ENCODE measurements around the gene EIPR1. TPM values are rescaled to one million over a fixed set of nuclear protein-coding genes. Genes with fewer than 3 reads are reported as not detected.

EIPR1 gene
- total and polyA plus RNA-seq, 9 donors: 6.6 to 16.6 (median 8.9) TPM

DNA sequence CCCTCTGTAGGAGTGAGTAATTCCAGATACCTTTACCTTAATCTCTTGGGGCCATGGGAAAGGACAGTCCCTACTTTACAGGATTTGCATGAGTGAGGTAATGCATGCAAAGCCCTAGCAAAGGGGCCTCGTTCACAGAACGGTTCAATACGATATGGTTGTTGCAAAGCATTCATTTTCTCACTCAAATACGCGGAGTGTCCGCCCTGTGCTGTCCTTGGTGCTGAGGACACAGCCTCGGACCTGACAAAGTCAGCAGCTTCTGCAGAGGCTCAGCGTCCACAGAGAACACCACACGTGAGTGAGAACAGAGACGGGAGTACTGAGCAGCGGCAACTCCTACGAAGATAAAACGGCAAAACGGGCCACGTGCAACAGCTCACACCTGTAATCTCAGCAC is 125.7 kb downstream of the EIPR1 start:
- H3K27ac ChIP-seq: no peak overlapping the region
- no peak overlapping the region for H3K4me3 ChIP-seq
- DNase-seq: no peak
- intact Hi-C loops (cut with DNase I): no loop called here
- no peaks in the 10 kb centered on the region for H3K27me3 ChIP-seq
- no peaks in the 10 kb centered on the region for H3K36me3 ChIP-seq
- no peak for TF ChIP-seq EP300 (IDR thresholded peaks at IDR 0.05)
- TF ChIP-seq, protein P1, sequence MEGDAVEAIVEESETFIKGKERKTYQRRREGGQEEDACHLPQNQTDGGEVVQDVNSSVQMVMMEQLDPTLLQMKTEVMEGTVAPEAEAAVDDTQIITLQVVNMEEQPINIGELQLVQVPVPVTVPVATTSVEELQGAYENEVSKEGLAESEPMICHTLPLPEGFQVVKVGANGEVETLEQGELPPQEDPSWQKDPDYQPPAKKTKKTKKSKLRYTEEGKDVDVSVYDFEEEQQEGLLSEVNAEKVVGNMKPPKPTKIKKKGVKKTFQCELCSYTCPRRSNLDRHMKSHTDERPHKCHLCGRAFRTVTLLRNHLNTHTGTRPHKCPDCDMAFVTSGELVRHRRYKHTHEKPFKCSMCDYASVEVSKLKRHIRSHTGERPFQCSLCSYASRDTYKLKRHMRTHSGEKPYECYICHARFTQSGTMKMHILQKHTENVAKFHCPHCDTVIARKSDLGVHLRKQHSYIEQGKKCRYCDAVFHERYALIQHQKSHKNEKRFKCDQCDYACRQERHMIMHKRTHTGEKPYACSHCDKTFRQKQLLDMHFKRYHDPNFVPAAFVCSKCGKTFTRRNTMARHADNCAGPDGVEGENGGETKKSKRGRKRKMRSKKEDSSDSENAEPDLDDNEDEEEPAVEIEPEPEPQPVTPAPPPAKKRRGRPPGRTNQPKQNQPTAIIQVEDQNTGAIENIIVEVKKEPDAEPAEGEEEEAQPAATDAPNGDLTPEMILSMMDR (IDR thresholded peaks at IDR 0.05): no peak
- TF ChIP-seq POLR2A (IDR thresholded peaks at IDR 0.05): no peak
- no peaks in the 10 kb centered on the region for H3K4me1 ChIP-seq (ENCODE audit: insufficient read depth)
- H3K9me3 ChIP-seq: peaks cover 0 to 7% of the 10 kb centered on the region in 2 donors
- WGBS, 3 donors: 10 to 29% (median 16%) methylated on average over 15 of the region's 15 CpGs

DNA sequence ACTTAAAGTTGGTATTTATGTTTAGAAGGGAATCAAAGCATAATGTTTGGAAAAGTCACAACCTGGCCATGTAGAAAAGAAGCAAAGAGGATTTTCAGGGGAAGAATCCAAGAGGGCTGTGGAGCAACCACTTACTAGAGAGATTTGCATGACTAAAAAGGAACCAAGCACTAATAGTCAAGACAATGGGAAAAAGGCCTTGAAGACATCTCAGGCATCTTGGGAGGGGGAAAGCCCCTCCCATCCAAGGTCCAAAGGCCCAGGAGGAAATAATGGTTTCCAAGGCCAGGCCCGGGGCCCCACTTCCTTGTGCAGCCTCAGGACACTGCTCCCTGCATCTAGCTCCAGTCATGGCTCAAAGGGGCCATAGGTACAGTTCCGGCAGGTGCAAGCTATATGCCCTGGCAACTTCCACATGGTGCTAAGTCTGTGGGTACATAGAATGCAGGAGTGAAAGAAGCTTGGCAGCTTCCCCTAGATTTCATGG is 128.1 kb downstream of the EIPR1 start:
- Histone ChIP-seq H3K4me3 (no peak overlapping the region), H3K36me3 (no peaks in the 10 kb centered on the region), H3K27ac (no peak overlapping the region), H3K4me1 (ENCODE audit: insufficient read depth) (no peaks in the 10 kb centered on the region), H3K9me3 (peaks cover 0 to 7% of the 10 kb centered on the region in 2 donors), H3K27me3 (no peaks in the 10 kb centered on the region)
- intact Hi-C loops (cut with DNase I): no loop called here
- TF ChIP-seq, protein P1 (IDR thresholded peaks at IDR 0.05): no peak
- TF ChIP-seq POLR2A (IDR thresholded peaks at IDR 0.05): no peak
- TF ChIP-seq EP300 (IDR thresholded peaks at IDR 0.05): no peak
- no peak for DNase-seq
- 89 to 97% (median 93%) methylated on average over 2 of the region's 2 CpGs for WGBS, 3 donors

DNA sequence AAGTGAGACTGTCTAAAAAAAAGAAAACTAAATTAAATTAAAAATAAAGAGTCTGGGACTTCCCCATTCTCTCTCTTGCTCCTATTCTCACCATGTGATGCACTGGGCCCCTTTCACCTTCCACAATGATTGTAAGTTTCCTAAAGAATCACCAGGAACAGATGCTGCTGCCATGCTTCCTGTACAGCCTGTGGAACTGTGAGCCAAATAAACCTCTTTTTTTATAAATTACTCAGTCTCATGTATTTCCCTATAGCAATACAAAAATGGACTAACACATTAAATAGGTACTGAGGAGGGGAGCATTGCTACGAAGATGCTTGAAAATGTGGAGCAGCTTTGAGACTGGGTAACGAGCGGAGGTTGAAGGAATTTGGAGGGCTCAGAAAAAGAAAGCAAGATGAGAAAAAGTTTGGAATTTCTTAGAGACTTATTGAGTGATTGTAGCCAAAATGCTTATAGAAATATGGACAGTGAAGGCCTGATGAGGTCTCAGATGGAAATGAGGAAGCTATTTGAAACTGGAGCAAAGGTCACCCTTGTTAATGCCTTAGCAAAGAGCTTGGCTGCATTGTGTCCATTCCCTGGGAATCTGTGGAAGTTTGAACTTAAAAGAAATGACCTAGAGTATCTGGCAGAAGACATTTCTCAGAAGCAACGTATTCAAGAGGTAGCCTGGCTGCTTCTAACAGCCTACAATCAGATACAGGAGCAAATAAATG is 128.7 kb downstream of the EIPR1 start:
- H3K9me3 ChIP-seq: peaks cover 0 to 7% of the 10 kb centered on the region in 2 donors
- DNase-seq: no peak
- H3K27ac ChIP-seq: no peak overlapping the region
- no peak overlapping the region for H3K4me3 ChIP-seq
- intact Hi-C loops (cut with DNase I): no loop called here
- H3K27me3 ChIP-seq: no peaks in the 10 kb centered on the region
- no peaks in the 10 kb centered on the region for H3K4me1 ChIP-seq (ENCODE audit: insufficient read depth)
- 88 to 94% (median 91%) methylated on average over 4 of the region's 4 CpGs for WGBS, 3 donors
- TF ChIP-seq, protein P1 (IDR thresholded peaks at IDR 0.05): no peak
- TF ChIP-seq EP300 (IDR thresholded peaks at IDR 0.05) (no peak), POLR2A (IDR thresholded peaks at IDR 0.05) (no peak)
- H3K36me3 ChIP-seq: no peaks in the 10 kb centered on the region

DNA sequence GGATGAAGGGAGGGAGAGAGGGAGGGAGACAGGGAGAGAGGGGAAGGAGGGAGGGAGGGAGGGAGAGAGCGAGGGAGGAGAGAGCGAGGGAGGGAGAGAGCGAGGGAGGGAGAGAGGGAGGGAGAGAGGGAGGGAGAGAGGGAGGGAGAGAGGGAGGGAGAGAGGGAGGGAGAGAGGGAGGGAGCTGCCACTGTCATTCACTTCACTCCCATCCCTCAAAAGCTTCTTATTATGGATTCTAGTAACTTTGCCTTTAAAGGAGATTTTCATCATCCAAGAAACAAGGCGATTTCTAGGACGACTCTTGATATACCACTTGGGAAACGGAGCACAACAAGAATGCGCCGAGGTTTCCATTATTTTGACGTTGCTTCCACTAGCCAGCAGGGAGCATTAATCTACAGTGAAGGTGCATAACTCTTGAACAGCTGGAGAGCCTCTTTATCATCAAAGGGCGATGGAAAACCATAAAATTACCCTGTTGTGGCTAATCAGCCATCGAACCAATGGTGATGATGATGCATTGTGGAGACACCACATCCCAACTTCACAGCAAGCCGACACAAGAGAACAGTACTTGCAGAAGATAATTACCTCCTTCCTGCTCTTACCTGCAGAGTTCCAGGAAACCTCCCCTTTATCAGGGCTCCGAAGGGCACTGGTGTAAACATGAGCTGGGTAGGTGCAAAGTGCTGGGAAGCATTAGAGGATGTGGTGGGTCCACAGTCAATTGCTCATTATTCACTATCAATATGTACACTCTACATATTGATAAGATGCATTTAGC is 130.5 kb downstream of the EIPR1 start:
- 62 to 83% (median 64%) methylated on average over 10 of the region's 13 CpGs for WGBS, 3 donors
- no peaks in the 10 kb centered on the region for H3K36me3 ChIP-seq

More for the DNA sequence above, 130.5 kb downstream of the EIPR1 start:
- peaks cover 0 to 7% of the 10 kb centered on the region in 2 donors for H3K9me3 ChIP-seq
- no peak for DNase-seq
- TF ChIP-seq EP300 (IDR thresholded peaks at IDR 0.05) (no peak), POLR2A (IDR thresholded peaks at IDR 0.05) (no peak)
- TF ChIP-seq, protein P1 (IDR thresholded peaks at IDR 0.05): no peak
- no peaks in the 10 kb centered on the region for H3K27me3 ChIP-seq
- no peaks in the 10 kb centered on the region for H3K4me1 ChIP-seq (ENCODE audit: insufficient read depth)
- no peak overlapping the region for H3K27ac ChIP-seq
- H3K4me3 ChIP-seq: no peak overlapping the region
- intact Hi-C loops (cut with DNase I): no loop called here

Data from ovary (tissue), 9 donors.